8988T (cell line): ENCODE results near the gene DAPK3.
A peak's percentile ranks its signal among the peaks of the same experiment; 100 is the strongest.
"Not testable (repeated sequence)": the region's sequence is repeated elsewhere in the genome, so short reads cannot be mapped to it uniquely, and the experiment has no call there.

ENCODE experiments used
- DNase-seq: peaks from one replicate; pipeline ENCODE4 v3.0.0; 2011

Gene DAPK3

DNA sequence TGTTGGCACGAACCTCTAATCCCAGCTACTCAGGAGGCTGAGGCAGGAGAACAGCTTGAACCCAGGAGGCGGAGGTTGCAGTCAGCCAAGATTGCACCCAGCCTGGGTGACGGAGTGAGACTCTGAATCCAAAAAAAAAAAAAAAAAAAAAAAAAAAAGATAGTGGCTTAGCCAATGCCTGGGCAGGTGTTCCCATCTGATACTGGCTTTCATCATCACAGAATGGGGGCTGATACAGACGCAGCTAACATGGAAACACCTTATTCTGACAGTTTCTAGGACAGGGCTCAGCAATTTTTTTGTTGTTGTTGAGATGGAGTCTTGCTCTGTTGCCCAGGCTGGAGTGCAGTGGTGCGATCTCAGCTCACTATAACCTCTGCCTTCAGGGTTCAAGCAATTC, 29.9 kb upstream of the DAPK3 start:
- DNase-seq = not testable (repeated sequence)

DNA sequence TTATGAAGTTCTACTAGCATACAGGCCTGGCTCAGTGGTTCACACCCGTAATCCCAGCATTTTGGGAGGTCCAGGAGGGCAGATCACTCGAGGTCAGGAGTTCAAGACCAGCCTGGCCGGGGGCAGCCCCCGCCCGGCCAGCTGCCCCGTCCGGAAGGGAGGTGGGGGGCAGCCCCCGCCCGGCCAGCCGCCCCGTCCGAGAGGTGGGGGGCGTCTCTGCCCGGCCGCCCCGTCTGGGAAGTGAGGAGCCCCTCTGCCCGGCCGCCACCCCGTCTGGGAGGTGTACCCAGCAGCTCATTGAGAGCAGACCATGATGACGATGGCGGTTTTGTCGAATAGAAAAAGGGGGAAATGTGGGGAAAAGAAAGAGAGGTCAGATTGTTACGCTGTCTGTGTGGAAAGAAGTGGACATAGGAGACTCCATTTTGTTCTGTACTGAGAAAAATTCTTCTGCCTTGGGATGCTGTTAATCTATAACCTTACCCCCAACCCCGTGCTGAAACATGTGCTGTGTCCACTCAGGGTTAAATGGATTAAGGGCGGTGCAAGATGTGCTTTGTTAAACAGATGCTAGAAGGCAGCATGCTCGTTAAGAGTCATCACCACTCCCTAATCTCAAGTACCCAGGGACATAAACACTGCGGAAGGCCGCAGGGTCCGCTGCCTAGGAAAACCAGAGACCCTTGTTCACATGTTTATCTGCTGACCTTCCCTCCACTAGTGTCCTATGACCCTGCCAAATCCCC, 27.9 kb upstream of the DAPK3 start:
- not testable (repeated sequence) for DNase-seq

DNA sequence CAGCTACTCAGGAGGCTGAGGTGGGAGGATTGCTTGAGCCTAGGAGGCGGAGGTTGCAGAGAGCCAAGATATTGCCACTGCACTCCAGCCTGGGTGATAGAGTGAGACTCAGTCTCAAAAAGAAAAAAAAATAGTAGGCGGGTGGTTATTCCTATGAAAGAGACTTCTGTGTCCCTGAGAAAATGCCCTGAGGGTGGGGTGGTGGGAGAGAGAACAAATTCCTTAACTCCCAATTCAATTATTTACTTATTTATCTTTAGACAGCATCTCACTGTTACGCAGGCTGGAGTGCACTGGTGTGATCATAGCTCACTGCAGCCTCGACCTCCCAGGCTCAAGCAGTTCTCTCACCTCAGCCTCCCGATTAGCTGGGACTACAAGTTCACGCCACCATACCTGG, 24.7 kb upstream of the DAPK3 start:
- no peak for DNase-seq

DNA sequence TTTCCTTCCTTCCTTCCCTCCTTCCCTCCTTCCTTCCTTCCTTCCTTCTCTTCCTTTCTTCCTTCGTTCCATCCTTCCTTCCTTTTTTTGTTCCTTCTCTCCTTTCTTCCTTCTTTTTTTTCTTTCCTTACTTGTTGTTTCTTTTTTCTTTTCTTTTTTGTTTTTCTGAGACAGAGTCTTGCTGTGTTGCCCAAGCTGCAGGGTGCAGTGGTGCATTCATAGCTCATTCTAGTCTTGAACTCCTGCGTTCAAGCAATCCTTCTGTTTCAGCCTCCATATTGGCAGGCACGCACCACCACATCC, 19.9 kb upstream of the DAPK3 start:
- DNase-seq = no peak

DNA sequence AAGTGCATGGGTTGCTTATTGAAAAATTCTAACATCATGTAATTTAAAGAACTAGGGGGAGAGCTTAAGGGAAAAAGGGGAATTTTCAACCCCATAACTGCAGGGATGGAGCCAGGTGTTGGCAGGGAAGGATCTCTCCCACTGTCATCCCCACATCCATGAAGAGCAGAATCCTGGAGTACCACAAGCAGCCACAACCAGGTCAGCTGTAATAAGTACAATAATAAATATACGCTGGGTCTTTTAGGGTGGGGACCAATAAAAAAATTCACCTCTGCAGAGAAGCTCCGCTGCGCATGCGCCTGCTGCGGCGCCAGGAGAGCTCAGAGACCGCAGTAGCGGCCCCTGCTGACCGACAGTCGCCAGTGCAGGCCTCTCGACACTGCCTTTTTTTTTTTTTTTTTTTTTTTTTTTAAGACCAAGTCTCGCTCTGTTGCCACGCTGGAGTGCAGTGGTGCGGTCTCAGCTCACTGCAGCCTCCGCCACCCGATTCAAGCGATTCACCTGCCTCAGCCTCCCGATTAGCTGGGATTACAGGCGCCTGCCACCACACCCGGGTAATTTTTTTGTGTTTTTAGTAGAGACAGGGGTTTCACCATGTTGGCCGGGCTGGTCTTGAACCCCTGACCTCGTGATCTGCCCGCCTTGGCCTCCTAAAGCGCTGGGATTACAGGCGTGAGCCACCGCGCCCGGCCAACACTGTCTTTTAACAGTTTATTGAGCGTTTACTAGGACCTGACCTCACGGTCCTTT, 16.9 kb upstream of the DAPK3 start:
- no peak for DNase-seq

DNA sequence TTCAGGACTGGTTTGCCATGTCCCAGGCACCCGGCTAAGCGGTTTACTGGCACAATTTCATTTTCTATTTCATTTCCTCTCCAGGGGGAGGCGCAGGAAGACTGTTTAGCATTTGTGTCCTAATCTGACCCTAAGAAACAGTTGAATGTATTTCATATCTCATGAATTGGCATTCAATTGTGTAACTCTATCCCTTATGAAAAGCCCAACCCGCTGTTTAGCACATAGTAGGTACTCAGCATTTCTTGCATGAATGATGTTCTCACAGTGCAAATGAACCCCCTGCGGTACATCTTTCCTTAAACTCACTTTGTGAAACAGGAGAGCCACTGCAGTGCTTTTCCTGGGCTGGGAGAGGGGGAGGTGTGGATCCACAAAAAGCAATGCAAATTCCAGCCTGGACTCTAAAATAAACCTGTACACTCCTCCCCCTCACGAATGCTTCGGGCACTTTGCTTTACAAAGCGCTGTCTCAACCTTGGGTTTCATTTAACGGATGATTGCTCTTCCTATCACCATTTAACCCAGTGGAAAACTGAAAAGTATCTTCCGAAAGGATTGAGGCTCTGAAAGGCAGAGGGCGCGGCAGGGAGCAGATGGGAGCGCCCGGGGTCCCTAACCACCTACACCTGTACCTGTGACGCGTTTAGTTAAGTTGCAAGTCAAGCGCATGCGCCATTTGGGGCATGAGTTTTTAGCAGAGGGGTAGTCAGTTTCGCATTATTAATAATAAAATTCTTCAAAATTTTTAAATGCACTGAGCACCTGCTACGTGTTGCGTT, 15.6 kb upstream of the DAPK3 start:
- no peak for DNase-seq

DNA sequence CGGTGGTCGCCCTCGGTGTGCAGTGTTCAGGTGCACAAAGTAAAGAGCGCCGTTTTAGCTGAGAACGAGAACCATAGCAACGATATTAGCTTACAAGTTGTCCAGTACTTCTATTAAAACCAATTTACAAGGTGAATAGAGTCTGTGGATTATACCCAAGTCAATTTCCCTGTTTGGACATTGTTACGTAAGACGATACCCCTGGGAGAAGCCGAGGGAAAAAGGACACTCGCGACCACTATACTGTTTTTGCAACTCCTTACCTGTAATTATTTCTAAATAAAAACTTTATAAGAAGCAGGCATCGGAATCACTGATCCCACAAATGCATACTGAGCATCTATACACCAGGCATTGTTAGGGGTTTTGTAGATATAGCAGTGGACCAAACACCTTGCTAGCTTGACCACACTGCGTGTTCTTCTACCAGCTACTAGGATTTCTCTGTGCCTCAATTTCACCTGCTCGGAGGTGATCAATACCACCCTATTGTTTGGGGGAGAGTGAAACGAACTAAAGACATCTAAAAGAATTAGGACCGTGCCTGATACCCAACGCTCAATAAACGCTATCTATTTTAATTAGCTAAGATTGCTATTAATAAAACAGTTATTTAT, 14.9 kb upstream of the DAPK3 start:
- no peak for DNase-seq

DNA sequence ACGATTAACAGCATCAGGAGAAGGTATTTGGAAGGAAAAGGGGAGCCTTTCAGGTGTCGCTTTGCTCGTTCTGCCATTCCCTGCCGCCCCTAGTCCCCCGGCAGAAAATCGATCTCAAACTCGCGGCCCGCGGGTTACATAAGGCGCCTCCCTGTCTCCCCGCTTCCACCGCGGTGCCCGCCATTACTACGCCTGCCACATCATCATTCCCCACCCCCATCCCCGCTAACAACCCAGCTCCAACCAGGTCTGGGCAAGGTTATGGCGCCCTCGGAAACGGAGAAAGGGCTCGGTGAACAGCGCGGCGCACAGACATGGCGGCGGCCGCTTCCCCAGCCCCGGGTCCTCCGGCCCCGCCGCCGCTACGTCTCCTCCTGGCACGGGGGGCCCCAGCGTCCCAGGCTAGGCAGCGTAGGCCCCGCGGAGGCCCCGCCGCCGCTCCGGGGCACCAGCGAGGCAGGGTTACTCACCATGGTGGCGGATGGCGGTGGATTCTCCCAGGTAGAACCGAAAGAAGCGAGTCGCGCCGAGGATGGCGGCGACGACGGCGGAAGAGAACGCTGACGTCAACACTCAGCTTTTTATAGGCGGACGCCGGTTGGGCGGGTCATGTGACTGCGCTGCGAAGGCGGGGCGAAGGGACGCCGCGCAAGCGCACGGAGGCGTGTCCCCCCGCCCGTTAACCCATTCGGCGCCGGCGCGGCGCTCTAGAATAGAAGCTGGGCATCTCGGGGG, 14.2 kb upstream of the DAPK3 start, which contains the start of gene EEF2:
TSS of gene EEF2 (minus strand) at position 556 of the 735 bp plus-strand sequence. CDS start at position 473, 83 bp downstream.
- DNase-seq = peak; percentile 79

DNA sequence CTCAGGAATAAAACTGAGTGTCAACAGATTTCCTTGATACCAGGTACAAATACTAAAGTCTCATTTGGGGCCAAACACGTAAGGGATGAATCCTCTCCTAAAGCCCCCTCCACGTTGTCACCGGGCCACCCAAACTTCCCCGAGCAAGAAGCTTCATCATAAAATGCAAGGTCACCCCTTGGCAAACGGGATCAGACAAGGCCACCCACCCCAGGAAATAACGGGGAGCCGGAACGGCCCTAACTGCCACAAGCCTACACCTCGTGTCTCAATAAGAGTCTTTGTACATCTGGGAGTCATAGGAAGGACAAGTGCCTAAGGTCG, 13.6 kb upstream of the DAPK3 start:
- no peak for DNase-seq

DNA sequence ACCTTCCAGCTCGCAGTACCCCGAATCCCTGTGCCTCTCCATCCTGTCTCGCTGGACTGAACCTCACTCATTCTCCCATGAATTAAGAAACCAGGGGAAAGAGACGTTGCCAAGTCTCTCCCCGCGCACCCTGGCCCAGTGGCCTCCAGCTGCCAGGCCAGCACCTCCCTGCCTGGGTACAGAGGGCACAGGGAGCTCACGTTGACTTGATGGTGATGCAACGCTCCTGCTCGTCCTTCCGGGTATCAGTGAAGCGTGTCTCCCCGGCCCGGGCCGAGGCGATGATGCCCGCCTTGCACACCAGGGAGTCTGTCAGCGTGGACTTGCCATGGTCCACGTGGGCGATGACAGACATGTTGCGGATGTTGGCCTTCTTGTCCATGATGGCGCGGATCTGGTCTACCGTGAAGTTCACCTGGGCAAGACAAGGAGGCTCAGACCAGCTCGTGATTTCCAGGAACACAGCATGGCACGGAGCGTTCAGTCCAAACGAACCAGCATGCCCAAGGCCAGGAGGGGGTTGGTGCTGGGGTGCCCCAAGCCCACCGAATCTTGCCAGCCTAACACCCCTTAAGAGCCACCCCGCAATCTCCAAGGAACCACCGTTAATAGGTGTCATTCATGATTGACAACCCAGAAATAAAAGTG, 13.2 kb upstream of the DAPK3 start:
- DNase-seq = no peak

DNA sequence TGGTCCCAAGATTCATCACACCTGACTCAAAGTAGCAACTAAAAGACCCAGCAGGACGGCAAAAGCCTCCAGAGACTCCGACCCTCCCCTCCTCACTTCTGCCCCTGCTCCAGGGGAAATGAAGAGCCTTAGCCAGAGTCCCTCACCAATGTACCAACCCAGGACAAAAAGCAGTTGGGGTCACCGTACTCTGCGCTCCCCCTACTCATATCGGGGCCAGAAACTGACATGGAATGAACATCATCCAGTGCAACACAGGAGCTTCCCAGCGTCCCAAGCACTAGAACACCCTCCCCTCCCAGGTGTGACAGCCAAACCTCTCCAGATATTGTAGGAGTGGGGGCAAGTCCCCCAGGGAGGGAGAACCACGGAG, 12.6 kb upstream of the DAPK3 start:
- no peak for DNase-seq

DNA sequence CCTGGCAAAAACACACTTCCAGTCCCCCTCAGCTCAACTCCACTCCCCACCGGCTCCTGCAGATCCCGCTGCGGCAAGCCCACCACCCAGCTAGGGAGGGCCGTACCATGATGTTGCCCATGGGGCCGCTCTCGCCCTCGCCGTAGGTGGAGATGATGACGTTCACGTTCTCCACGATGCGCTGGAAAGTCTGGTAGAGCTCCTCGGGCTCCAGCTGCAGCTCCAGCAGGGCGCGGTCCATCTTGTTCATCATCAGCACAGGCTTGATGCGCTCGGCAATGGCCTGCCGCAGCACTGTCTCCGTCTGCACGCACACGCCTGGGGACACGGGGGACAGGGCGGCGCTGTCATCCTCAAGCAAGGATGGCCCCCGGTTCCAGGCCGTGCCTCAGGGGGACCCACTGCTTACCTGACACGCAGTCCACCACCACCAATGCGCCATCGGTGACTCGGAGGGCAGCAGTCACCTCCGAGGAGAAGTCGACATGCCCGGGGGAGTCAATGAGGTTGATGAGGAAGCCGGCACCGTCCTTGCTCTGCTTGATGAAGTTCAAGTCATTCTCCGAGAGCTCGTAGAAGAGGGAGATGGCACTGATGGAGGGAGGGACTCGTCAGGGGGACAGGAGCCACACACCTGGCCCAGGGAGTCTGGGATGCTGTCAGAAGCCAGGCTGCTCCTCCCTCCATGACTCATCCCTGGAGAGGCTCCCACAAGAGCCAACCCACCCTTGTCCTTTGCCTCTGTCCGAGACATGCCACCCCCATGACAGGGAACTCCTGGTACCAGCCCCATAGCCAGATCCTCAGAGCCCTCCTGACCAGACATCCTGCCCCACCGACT, 12.0 kb upstream of the DAPK3 start:
- no peak for DNase-seq

DNA sequence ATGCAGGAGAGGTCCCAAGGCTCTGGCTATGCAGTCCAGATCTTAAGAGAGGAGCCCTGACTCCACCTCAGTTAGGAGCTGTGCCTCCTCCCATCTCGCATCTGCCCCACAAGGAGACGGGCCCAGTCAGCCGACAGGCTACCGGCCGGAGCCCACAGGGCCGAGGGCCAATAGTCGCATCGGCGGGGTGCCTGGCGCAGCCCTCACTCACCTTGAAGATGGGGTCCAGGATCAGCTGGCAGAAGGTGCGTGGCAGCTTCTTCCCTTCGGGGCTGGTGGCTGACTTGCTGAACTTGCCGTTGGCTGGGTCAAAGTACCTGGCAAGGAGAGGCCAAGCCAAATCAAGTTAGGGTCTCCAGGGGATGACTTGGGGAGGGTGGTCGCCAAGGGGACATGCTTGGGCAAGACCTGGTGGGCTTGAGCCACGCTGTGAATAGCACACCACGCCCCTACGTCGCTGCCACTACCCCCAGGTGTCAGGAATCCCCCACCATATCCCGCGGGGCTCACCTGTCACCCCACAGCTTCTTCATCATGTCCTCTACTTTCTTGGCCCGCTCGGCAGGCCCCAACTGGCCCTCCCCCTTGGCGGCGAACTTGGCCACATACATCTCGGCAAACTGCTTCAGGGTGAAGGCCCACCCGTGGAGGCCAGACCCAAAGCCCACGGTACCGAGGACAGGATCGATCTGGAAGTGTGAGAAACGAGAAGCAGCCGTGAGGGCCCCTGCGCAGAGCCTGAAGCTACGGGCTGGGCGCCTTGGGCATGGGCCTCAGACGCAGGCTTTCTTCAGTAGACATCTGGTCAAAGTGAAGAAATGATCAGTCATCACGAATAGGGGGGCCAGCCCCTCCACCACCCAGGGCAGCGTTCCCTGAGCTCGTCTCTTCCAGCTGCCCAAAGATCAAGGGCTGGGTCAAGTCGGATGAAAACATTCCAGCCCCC, 11.1 kb upstream of the DAPK3 start:
- DNase-seq = no peak

DNA sequence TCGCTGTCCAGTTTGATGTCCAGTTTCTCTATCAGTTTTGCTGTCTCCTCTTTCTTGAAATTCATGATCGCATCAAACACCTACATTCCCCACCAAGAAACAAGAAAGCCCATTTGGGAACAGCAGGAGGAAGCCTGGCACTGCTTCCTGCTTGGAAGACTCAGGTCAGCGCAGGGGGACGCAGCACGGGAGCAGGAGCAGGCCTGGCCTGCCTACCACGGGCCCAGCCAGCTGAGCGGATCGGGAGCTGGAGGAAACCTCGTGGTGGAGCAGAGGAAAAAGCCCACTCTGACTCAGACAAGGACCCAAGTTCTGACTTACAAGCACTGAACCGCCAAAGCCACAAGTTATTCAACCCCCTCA, 10.5 kb upstream of the DAPK3 start:
- DNase-seq = no peak

DNA sequence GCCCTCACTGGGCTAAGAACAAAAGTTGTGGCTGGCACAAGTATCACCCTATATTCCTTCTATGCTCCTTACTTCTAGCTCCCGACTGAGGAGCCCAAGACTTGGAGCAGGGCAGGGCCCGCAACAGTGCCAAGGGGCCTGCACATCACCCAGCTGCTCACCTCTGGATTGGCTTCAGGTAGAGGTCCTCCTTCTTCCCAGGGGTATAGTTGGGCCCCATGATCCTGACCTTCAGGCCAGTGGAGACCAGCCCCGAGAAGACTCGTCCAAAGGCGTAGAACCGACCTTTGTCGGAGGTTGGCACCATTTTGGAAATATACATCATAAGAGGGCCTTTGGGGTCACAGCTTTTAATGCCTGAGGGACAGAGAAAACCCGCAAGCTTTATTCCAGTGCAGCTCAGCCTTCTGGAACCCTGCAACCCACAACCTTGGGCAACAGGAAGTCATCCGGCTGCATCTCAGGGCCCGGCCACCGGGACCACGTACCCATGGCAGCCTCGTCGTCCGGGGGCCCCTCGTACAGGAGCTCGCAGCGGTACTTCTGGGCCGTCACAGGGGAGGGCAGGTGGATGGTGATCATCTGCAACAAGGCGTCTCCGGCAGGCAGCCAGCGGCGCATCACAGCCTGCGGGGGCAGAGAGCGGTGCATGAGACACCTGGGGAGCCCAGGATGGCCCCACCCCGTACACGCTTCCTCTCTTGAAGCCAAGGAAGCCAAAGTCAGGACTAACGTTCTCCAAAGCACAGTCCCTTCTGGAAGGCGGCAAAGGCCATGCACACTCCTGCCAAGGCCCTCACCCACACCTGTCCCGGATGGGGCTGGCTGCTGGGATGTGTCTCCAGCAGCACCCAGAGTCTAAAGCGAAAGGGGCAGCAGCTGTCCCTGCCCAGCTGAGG, 9.7 kb upstream of the DAPK3 start:
- no peak for DNase-seq

DNA sequence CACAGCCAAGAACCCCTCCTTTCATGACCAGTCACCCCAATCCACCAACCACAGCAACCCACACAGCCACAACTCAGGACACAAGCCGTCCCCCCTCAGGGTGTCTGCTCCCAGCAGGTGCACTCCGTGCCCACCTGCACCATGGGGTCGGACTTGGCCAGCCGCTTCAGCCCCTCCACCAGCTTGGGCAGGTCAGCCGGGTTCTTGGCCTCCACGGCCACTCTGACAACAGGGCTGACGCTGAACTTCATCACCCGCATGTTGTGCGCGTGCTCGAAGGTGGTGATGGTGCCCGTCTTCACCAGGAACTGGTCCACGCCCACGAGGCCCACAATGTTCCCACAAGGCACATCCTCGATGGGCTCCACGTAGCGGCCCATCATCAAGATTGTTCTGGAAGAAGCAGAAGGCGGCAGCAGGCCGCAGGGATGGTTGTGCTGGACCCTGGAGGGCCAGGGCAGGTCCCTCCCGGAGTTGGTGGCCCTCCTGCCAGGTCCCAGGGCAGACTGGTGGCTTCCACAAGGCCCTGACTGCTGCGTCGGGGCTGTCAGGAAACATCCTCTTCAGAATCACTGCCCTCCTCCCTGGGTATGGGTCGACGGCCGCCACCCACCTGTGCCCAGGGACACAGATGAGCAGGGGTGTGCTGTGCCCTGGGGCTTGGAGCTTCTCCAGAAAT, 8.9 kb upstream of the DAPK3 start:
- no peak for DNase-seq

DNA sequence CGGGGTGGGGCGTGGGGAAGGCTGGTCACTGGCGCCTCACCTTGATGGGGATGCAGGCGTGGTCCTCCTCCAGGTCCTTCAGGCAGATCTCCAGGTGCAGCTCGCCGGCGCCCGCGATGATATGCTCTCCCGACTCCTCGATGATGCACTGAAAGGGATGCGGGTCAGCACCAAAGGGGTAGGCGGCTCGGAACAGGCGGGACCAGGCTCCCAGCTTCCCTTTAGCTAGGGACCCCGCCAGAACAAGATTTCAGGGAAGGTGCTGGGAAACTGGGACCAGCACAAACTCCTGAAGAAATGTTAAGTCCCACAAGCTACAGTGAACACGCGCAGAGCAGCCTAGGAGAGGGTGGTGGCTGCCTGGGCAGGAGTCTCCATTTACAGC, 8.4 kb upstream of the DAPK3 start:
- no peak for DNase-seq

DNA sequence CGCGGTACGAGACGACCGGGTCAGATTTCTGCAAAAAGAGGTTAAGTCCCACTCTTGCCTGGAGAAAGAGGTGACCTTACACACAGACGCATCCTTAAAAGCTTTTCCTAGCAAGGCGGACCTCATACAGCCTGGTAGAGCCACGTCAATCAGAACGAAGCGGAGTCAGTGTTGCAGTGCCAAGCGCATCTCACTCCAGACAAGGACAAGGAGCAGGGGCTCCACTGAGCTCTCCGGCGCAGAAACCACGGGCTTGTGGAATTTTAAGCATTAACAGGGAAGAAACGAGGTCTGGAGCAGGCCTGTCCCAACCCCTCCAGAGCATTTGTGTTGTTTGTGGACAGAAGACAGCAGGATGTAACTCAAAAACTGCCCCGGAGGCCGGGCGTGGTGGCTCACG, 7.2 kb upstream of the DAPK3 start:
- DNase-seq = no peak
